Putamen (tissue), 1 donor: ENCODE measurements around the gene FGF14.

Source experiments
- DNase-seq: peaks from one replicate; pipeline ENCODE4 v3.0.0-alpha.2; 2016; ENCODE audit warnings: low spot score

FGF14 gene

GRCh38 chr13:102401766-102402165 lies at the start of gene FGF14:
Gene FGF14 (minus strand): TSS chr13:102402048.
- DNase-seq = no peak

GRCh38 chr13:102443249-102443648 lies 41.4 kb upstream of the FGF14 start:
- DNase-seq = no peak

- no peak for DNase-seq
Measured at GRCh38 chr13:102441085-102441484, 39.2 kb upstream of the FGF14 start.

GRCh38 chr13:102440259-102440936 lies 38.5 kb upstream of the FGF14 start:
- DNase-seq = no peak

GRCh38 chr13:102422690-102423089 lies 20.8 kb upstream of the FGF14 start:
- DNase-seq = no peak

- DNase-seq = no peak
Measured at GRCh38 chr13:102405499-102406100, 3.8 kb upstream of the FGF14 start.

GRCh38 chr13:102402290-102402689 lies 442 bp upstream of the FGF14 start:
- DNase-seq = peak; percentile 75

GRCh38 chr13:102401265-102401664 lies 583 bp downstream of the FGF14 start:
- DNase-seq = no peak

GRCh38 chr13:102400675-102401145 lies 1.1 kb downstream of the FGF14 start:
- DNase-seq = peak; percentile 49

GRCh38 chr13:102399791-102400674 lies 1.8 kb downstream of the FGF14 start:
- DNase-seq = peak; percentile 32

GRCh38 chr13:102395939-102396338 lies 5.9 kb downstream of the FGF14 start:
- no peak for DNase-seq

- no peak for DNase-seq
Measured at GRCh38 chr13:102395174-102395573, 6.7 kb downstream of the FGF14 start.

GRCh38 chr13:102394158-102395053 lies 7.4 kb downstream of the FGF14 start:
- DNase-seq = peak; percentile 91

GRCh38 chr13:102392481-102393209 lies 9.2 kb downstream of the FGF14 start:
- DNase-seq = peak; percentile 83

- no peak for DNase-seq
Measured at GRCh38 chr13:102386461-102386860, 15.4 kb downstream of the FGF14 start.

- no peak for DNase-seq
Measured at GRCh38 chr13:102380012-102380411, 21.8 kb downstream of the FGF14 start.

GRCh38 chr13:102376318-102376717 lies 25.5 kb downstream of the FGF14 start:
- DNase-seq = no peak

GRCh38 chr13:102374726-102375125 lies 27.1 kb downstream of the FGF14 start:
- DNase-seq = no peak

GRCh38 chr13:102374233-102374632 lies 27.6 kb downstream of the FGF14 start:
- no peak for DNase-seq

- DNase-seq = no peak
Measured at GRCh38 chr13:102373221-102373620, 28.6 kb downstream of the FGF14 start.

- no peak for DNase-seq
Measured at GRCh38 chr13:102369302-102369701, 32.5 kb downstream of the FGF14 start.
